Naive thymus-derived CD8-positive, alpha-beta T cell (primary cell): Measurements from ENCODE around the gene MRPS10. TPM values are rescaled to one million over a fixed set of nuclear protein-coding genes. Genes with fewer than 3 reads are reported as not detected.
"Not testable (repeated sequence)": the region's sequence is repeated elsewhere in the genome, so short reads cannot be mapped to it uniquely, and the experiment has no call there.

Source experiments
- ATAC-seq, 2 donors: fragments of 150-1000 bp; cut with Tn5 transposase in 1 of 2; sonication (Bioruptor Pico), chemical (Tn5 transposase) in 1 of 2; 1 replicate in 1 of 2; 2 replicates in 1 of 2; pipeline ENCODE4 v1.10.0; 2021; ENCODE audit warnings: mild to moderate bottlenecking in 2 of 2, moderate library complexity in 2 of 2
- POLR2A ChIA-PET: fragments of 350-600 bp; sonication (Branson Sonifier 250); formaldehyde crosslinking; loops from one replicate; lab custom pipeline; 2021; ENCODE audit warnings: antibody characterized with exemption; lab: Charles Lee
- DNase-seq, 10 donors: peaks; one replicate each; pipeline versions ENCODE4 v3.0.0 to v3.0.0-alpha.2; 2020 to 2022
- H3K27ac Mint-ChIP-seq, 10 donors: one replicate each; pipeline ENCODE4 v1.8.0; 2020 to 2022; ENCODE audit warnings: mild to moderate bottlenecking in 10 of 10, mixed read lengths in 10 of 10, moderate library complexity in 4 of 10, inconsistent platforms in 1 of 10
- H3K27me3 Mint-ChIP-seq, 5 donors: one replicate each; pipeline ENCODE4 v1.8.0; 2021 to 2022; ENCODE audit warnings: mixed read lengths in 5 of 5
- H3K36me3 Mint-ChIP-seq, 3 donors: one replicate each; pipeline ENCODE4 v1.8.0; 2020 to 2022; ENCODE audit warnings: mixed read lengths in 3 of 3, mild to moderate bottlenecking in 2 of 3, inconsistent platforms in 1 of 3
- H3K4me1 Mint-ChIP-seq, 4 donors: one replicate each; pipeline ENCODE4 v1.8.0; 2021 to 2022; ENCODE audit warnings: mixed read lengths in 4 of 4
- H3K4me3 Mint-ChIP-seq, 10 donors: one replicate each; pipeline ENCODE4 v1.8.0; 2020 to 2022; ENCODE audit warnings: mild to moderate bottlenecking in 10 of 10, mixed read lengths in 10 of 10, moderate library complexity in 6 of 10, inconsistent platforms in 1 of 10
- H3K9me3 Mint-ChIP-seq, 9 donors: one replicate each; pipeline ENCODE4 v1.8.0; 2020 to 2022; ENCODE audit warnings: mixed read lengths in 9 of 9, mild to moderate bottlenecking in 3 of 9, inconsistent platforms in 1 of 9, moderate library complexity in 1 of 9
- polyA plus RNA-seq, 3 donors: library from polyadenylated mRNA; unstranded; fragments of 300-500 nt; fragmentation: Illumina TruSeq; gene quantifications; one replicate each; pipeline ENCODE4 v1.2.3, GENCODE V29; 2021
- total RNA-seq, 8 experiments: library from RNA in 2 of 8; stranded (reverse) in 2 of 8; gene quantifications; one replicate each; pipeline ENCODE4 v1.2.3 and lab custom pipeline; 2021 to 2026

The MRPS10 gene
- total and polyA plus RNA-seq, 5 experiments from 2014 or later: 29.0 to 57.6 (median 48.1) TPM

DNA sequence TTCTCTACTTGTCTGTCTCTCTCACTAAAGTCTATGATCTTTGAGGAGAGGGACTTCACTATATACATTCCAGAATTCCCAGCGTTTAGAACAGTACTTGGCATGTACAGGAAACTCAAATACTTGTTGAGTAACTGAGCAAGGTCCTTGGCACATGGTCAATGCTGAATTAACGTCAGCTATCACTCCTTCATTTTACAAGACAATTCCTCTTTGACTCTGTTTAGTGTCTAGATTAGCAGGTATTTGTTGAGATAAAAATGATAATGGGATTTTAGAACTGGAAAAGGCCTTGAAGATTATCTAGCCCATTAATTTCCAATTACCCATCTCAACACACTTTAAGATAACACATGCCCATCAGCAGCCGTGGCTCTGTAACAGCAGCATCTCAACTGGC is 16.3 kb downstream of the MRPS10 start:
- POLR2A ChIA-PET: no interaction called here
- no peak for DNase-seq
- H3K4me3 Mint-ChIP-seq: no peak overlapping the region
- H3K27ac Mint-ChIP-seq: peak overlapping the region in 1 of 10 donors; percentile 9
- H3K4me1 Mint-ChIP-seq: peaks cover 0 to 4% (median 0%) of the 10 kb centered on the region in 4 donors
- H3K27me3 Mint-ChIP-seq: no peaks in the 10 kb centered on the region
- H3K9me3 Mint-ChIP-seq: peaks cover 0 to 11% (median 0%) of the 10 kb centered on the region in 9 donors
- H3K36me3 Mint-ChIP-seq: peaks cover 8 to 40% (median 10%) of the 10 kb centered on the region in 3 donors
- no peak for ATAC-seq

DNA sequence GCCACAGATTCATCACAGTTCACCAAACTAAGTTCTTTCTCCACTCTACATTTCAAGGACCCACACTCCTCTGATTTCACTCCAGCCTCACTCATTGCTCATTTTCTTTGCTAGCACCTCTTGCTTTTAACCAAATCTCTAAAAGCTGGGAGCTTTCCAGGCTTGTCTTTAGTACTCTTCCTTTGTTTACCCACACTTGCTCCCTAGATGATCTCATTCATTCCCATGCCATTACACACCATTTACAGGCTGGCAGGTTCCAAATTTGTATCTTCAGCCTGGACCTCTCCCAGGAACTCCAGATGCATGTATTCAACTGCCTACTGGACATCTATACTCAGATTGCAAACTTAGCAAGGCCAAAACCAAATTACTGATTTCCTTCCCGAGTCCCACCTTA is 17.6 kb downstream of the MRPS10 start:
- Mint-ChIP-seq H3K36me3 (peaks cover 5 to 31% (median 10%) of the 10 kb centered on the region in 3 donors), H3K27me3 (no peaks in the 10 kb centered on the region), H3K4me3 (no peak overlapping the region), H3K4me1 (peaks cover 0 to 4% (median 0%) of the 10 kb centered on the region in 4 donors), H3K27ac (peak overlapping the region in 2 of 10 donors; percentile 85 to 92), H3K9me3 (peaks cover 0 to 11% (median 0%) of the 10 kb centered on the region in 9 donors)
- POLR2A ChIA-PET: interaction anchor here (0.7 kb wide), 1 partner anchor 1944 kb away, joined by 11 read pairs; no protein-coding TSS in a partner anchor
- ATAC-seq (no peak), DNase-seq (no peak)

DNA sequence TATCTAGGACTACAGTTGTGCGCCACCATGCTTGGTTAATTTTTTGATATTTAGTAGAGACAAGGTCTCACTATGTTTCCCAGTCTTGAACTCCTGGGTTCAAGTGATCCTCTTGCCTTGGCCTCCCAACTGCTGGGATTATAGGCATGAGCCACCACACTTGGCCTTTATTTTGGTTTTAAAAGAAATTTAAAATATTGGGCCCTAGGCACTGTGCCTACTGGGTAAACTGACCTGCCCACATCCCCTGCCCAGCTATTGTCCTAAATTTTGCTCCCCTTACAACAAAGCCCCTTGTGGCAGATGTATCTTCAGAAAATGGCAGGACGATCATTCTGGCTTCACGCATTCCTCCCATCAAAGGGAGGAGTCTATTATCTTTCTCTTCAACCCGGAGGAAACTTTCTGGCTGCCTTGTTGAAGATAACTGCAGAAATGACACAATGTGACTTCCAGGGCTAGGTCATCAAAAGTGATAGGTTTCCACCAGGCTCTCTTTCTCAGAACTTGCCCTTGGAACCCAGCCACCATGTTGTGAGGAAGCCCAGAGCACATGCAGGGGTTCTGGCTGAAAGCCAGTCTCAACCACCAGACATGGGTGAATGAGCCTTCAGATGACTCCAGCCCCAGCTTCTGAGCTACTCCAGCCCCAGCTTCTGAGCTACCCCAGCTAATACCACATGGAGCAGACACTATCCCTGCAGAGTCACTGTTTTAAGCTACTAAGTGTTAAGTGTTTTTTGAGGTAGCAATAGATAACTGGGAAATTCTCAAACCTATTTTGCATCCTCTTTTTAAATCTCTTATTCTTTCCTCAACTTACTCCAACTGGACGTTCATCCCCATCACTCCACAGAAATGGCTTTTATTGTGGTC is 18.3 kb downstream of the MRPS10 start:
- peaks cover 0 to 4% (median 0%) of the 10 kb centered on the region in 4 donors for H3K4me1 Mint-ChIP-seq
- peaks cover 0 to 11% (median 0%) of the 10 kb centered on the region in 9 donors for H3K9me3 Mint-ChIP-seq
- ATAC-seq (no peak), DNase-seq (no peak)
- H3K4me3 Mint-ChIP-seq: no peak overlapping the region
- peaks cover 5 to 24% (median 10%) of the 10 kb centered on the region in 3 donors for H3K36me3 Mint-ChIP-seq
- POLR2A ChIA-PET: interaction anchor here (0.7 to 0.8 kb wide), 2 partner anchors 465 to 1944 kb away, joined by 6 to 11 read pairs; no protein-coding TSS in a partner anchor
- no peaks in the 10 kb centered on the region for H3K27me3 Mint-ChIP-seq
- H3K27ac Mint-ChIP-seq: peak overlapping the region in 1 of 10 donors; percentile 63

DNA sequence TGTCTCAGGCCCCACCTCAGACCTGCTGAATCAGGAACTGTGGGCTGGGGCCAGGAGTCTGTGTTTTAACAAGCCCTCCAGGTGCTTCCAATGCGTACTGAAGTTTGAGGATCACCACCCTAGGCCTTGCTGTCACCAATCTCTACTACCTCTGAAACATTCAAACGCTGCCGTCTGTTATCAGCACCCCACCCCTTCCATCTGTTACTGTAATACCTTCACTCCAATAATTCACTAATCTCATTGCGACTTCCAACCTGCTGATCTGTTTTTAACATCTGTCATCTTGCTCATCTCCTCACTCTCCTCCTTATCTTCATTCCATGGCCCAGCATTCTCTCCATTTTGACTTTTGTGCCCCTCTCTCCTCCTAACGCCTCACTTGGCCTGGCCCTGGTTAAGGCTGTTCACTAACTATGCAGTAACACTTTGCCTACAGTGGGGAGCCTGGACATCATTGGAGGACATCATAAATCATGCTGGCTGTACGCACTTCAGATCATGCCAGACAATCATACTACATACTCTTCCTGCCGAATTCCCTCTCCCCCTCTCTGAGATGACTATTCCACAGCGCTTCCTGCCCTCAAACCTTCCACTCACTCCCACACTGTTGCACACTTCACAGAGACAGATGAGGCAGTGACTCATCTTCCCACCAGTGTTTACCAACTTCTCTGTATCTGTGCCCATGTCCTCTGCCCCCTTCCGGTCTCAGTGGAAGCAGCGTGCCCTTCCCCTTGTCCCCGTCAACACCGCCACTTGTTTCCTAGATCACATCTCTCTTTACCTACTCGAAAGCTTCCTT is 19.9 kb downstream of the MRPS10 start:
- peaks cover 0 to 11% (median 0%) of the 10 kb centered on the region in 9 donors for H3K9me3 Mint-ChIP-seq
- no peak for DNase-seq
- peak in 1 of 2 donors; percentile 44 for ATAC-seq
- POLR2A ChIA-PET: no interaction called here
- H3K27me3 Mint-ChIP-seq: no peaks in the 10 kb centered on the region
- H3K4me1 Mint-ChIP-seq: peaks cover 0 to 4% (median 0%) of the 10 kb centered on the region in 4 donors
- peaks cover 5 to 17% (median 10%) of the 10 kb centered on the region in 3 donors for H3K36me3 Mint-ChIP-seq
- H3K4me3 Mint-ChIP-seq: no peak overlapping the region
- H3K27ac Mint-ChIP-seq: no peak overlapping the region

DNA sequence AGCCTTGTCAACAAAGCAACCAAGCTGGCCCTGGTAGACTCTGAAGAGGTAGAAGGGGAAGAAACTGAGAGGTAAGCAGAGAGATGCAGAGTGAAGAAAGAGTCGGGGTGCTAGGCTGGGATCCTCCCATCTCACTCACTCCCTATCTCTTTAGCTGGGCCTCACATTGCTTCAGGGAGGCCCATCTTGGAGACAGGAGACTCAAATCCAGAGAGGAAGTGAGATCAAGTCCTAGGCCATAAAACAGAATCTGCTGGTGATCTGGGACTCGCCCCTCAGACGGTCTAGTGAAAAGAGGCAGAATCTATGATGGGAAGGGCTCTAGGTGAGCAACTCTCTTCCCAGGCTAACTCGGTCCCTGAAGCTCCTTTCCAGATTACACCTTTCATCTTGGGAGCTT is 22.2 kb downstream of the MRPS10 start:
- Mint-ChIP-seq H3K27me3 (no peaks in the 10 kb centered on the region), H3K4me1 (peaks cover 0 to 1% (median 0%) of the 10 kb centered on the region in 4 donors), H3K4me3 (no peak overlapping the region), H3K9me3 (peaks cover 0 to 9% (median 0%) of the 10 kb centered on the region in 9 donors), H3K27ac (peak overlapping the region in 1 of 10 donors; percentile 3), H3K36me3 (peaks cover 5 to 14% (median 7%) of the 10 kb centered on the region in 3 donors)
- POLR2A ChIA-PET: no interaction called here
- no peak for DNase-seq
- no peak for ATAC-seq

DNA sequence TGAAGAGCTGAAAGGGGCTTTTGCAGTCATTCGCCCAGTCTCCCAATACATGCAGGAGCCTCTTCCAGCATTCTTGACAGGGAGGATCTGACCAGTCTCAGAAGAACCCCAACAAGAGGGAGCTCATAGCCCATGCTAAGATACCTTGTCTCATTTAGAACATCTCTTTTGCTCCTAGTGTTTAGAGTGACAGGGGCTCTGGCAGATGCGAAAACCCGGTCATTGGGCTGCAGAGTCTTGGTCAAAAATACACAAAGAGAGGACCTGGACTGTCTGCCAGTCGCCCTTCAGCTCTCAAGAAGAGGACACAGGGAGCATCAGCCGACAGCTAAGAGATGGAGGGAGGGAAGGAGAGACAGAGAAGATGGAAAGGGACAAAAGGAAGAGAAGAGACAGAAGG is 23.6 kb downstream of the MRPS10 start:
- POLR2A ChIA-PET: no interaction called here
- peaks cover 0 to 7% (median 0%) of the 10 kb centered on the region in 3 donors for H3K36me3 Mint-ChIP-seq
- no peak for ATAC-seq

DNA sequence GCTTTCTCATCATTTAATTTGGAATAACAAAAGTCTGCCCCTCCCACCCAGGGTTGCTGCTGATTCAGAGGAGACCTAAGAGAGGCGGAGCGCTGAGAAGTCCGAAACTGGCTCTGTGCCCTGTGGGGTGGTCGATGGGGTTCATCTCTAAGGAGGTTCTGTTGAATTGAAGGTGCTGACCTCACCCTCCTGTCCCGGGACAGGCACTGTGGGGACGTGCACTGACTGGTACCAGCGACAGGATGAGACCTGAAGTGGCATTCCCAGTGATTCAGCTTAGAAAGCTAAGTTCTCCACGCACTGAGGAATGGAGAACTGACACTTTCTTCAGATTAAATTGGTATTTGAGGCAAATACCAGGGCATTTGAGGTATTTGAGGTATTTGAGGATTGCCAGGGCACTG is 24.2 kb downstream of the MRPS10 start:
- Mint-ChIP-seq H3K27ac (no peak overlapping the region), H3K27me3 (no peaks in the 10 kb centered on the region), H3K36me3 (peaks cover 0 to 11% (median 0%) of the 10 kb centered on the region in 3 donors), H3K4me3 (no peak overlapping the region), H3K9me3 (no peaks in the 10 kb centered on the region), H3K4me1 (no peaks in the 10 kb centered on the region)
- DNase-seq (no peak), ATAC-seq (no peak)
- POLR2A ChIA-PET: no interaction called here

More for the DNA sequence above, 23.6 kb downstream of the MRPS10 start:
- Mint-ChIP-seq H3K4me1 (no peaks in the 10 kb centered on the region), H3K4me3 (no peak overlapping the region), H3K27me3 (no peaks in the 10 kb centered on the region), H3K9me3 (no peaks in the 10 kb centered on the region), H3K27ac (peak overlapping the region in 3 of 10 donors; percentile 32 to 61 (median 47))
- DNase-seq: no peak

DNA sequence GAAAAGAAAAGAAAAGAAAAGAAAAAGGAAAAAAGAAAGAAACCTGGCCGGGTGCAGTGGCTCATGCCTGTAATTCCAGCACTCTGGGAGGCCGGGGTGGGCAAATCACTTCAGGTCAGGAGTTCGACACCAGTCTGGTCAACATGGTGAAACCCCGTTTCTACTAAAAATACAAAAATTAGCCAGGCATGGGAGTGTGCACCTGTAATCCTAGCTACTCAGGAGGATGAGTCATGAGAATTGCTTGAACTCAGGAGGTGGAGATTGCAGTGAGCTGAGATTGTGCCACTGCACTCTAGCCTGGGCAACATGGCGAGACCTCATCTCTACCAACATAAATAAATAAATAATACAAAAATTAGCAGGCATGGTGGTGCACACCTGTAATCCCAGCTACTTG is 25.3 kb downstream of the MRPS10 start:
- DNase-seq, H3K9me3 Mint-ChIP-seq, H3K4me3 Mint-ChIP-seq, H3K27me3 Mint-ChIP-seq, ATAC-seq, POLR2A ChIA-PET, H3K4me1 Mint-ChIP-seq, H3K27ac Mint-ChIP-seq: not testable (repeated sequence)
- H3K36me3 Mint-ChIP-seq: peaks cover 0 to 12% (median 0%) of the 10 kb centered on the region in 3 donors

DNA sequence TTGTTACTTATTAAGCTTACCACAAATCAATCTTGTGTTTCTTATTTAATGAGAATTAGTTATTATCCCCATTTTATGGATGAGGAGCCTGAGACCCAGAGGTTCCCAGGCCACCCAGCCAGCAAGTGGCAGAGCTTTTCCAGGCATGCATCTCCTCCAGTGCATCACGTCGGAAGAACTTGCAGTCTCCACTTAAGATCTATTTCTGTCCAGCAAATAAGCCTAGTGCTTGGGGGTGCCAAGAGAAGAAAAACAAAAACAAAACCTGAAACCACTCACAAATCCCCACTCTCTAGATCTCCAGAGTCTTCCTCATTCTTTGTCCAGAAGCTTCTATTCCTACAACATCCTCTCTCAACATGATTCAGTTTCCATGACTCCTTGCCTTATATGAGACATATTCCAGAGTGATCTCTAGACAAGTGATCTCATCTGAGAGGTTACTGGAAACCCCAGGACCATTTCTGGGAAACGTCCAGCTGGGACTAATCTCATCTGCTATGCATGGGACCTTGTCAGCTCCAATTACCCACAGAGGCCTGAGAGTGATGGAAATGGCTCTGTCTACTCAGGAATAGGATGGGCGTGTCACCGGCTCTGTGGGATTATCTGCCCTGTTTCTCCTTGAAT is 27.0 kb downstream of the MRPS10 start:
- H3K27me3 Mint-ChIP-seq: no peaks in the 10 kb centered on the region
- H3K27ac Mint-ChIP-seq: peak overlapping the region in 1 of 10 donors; percentile 42
- POLR2A ChIA-PET: no interaction called here
- no peaks in the 10 kb centered on the region for H3K9me3 Mint-ChIP-seq
- peaks cover 0 to 12% (median 0%) of the 10 kb centered on the region in 3 donors for H3K36me3 Mint-ChIP-seq
- H3K4me1 Mint-ChIP-seq: no peaks in the 10 kb centered on the region
- ATAC-seq (no peak), DNase-seq (no peak)
- no peak overlapping the region for H3K4me3 Mint-ChIP-seq

DNA sequence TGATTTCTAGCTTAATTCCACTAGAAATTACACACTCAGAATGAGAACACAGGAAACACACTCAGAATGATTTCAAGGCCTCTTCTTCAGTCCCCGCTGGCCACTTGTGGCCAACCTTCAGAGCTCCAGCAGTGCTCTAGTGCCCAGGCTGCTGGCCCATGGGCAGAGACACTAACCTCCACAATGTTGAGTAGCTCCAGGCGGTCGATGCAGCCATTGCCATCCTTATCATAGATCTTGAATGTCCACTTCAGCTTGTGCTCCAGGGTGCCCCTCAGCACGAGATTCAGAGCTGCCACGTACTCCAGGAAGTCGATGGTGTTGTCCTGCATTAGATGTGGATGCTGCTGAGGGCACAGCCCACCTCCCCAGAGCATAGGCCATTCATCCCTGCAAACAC is 29.3 kb downstream of the MRPS10 start:
- no peak overlapping the region for H3K4me3 Mint-ChIP-seq
- POLR2A ChIA-PET: no interaction called here
- ATAC-seq (no peak), DNase-seq (no peak)
- H3K36me3 Mint-ChIP-seq: peaks cover 0 to 13% (median 0%) of the 10 kb centered on the region in 3 donors
- no peaks in the 10 kb centered on the region for H3K27me3 Mint-ChIP-seq
- H3K4me1 Mint-ChIP-seq: peaks cover 0 to 2% (median 0%) of the 10 kb centered on the region in 4 donors
- no peaks in the 10 kb centered on the region for H3K9me3 Mint-ChIP-seq
- peak overlapping the region in 1 of 10 donors; percentile 33 for H3K27ac Mint-ChIP-seq

DNA sequence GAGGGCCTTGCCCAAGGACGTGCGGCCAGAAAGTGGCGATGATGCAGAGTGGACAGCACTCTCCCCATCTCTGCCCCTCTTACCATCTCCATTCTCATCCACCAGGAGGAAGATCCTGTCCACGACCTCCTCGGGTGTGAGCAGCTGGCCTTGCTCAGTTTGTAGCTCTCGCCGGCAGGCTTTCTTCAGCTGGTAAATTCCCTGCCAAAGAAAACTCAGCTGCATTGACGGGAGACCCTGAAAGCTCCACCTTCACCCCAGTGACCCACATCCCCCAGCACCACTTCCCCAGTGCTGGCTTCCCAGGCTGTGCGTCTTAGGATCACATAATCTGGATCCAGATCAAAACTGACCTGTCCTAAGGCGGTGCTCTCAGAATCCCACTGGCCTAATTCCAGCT is 32.1 kb downstream of the MRPS10 start:
- ATAC-seq: no peak
- no peak overlapping the region for H3K4me3 Mint-ChIP-seq
- H3K36me3 Mint-ChIP-seq: peaks cover 0 to 10% (median 0%) of the 10 kb centered on the region in 3 donors
- H3K27ac Mint-ChIP-seq: peak overlapping the region in 1 of 10 donors; percentile 63
- peaks cover 0 to 2% (median 0%) of the 10 kb centered on the region in 4 donors for H3K4me1 Mint-ChIP-seq
- POLR2A ChIA-PET: no interaction called here
- H3K27me3 Mint-ChIP-seq: peaks cover 0 to 2% (median 0%) of the 10 kb centered on the region in 5 donors
- no peak for DNase-seq
- H3K9me3 Mint-ChIP-seq: no peaks in the 10 kb centered on the region

DNA sequence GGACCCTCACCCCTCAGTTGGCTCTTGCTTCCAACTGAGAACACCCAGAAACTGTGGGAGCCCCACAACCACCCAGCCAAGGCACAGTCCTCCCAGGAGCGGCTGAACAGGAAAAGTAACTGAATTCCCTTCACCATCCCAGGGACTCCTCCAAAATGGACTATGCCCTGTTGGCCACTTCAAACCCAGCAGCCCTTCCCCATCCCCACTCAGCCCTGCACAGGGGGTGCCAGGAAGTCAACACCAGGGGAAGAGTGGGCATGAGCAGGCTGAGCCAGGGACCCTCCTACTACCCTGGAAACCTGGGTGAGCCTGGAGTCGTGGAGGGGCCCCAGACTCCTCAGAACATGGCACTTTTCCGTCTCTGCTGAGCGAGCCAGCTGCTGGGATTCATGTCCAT is 33.2 kb downstream of the MRPS10 start:
- H3K36me3 Mint-ChIP-seq: peaks cover 0 to 8% (median 0%) of the 10 kb centered on the region in 3 donors
- POLR2A ChIA-PET: no interaction called here
- peaks cover 0 to 9% (median 4%) of the 10 kb centered on the region in 5 donors for H3K27me3 Mint-ChIP-seq
- DNase-seq: no peak
- peaks cover 0 to 2% (median 0%) of the 10 kb centered on the region in 4 donors for H3K4me1 Mint-ChIP-seq
- H3K4me3 Mint-ChIP-seq: no peak overlapping the region
- ATAC-seq: no peak
- H3K27ac Mint-ChIP-seq: no peak overlapping the region
- H3K9me3 Mint-ChIP-seq: no peaks in the 10 kb centered on the region
